Cardiac septum (tissue), 1 donor: ENCODE data around the gene CDK1. TPM values are rescaled to one million over a fixed set of nuclear protein-coding genes. Genes with fewer than 3 reads are reported as not detected.

ENCODE experiments used
- DNase-seq: peaks from one replicate; pipeline ENCODE4 v3.0.0-alpha.2; 2020; ENCODE audit warnings: low spot score
- intact Hi-C: fragments of 100-400 bp; cut with DNase I; formaldehyde crosslinking; loops from one replicate; pipeline ENCODE4 v1.14.0; 2022
- total RNA-seq: library from RNA; stranded (reverse); fragmentation: NEBNext Ultra II Directional; extraction: Animal tissue kit (Norgen Biotek cat#: 25700); gene quantifications from one replicate; pipeline ENCODE4 v1.2.1, GENCODE V29; 2021
- donor health status: DM: no; HTN: no; CAD: no.

CDK1 gene
- total RNA-seq, 1 donor from 2014 or later, result 0.35 TPM

GRCh38 chr10:60769406-60769805 is 8.9 kb upstream of the CDK1 start:
- intact Hi-C loops, result no loop called here
- no peak for DNase-seq

- intact Hi-C loops, result loop anchor here (5.0 kb wide), 1 partner anchor 50 kb away; no protein-coding TSS in a partner anchor
- no peak for DNase-seq
Measured at GRCh38 chr10:60777696-60778213, 523 bp upstream of the CDK1 start.

GRCh38 chr10:60778971-60779796 is 906 bp downstream of the CDK1 start:
- DNase-seq, result no peak
- intact Hi-C loops, result loop anchor here (5.0 kb wide), 1 partner anchor 48 kb away; no protein-coding TSS in a partner anchor

- intact Hi-C loops, result no loop called here
- no peak for DNase-seq
Measured at GRCh38 chr10:60781661-60782060, 3.4 kb downstream of the CDK1 start.

GRCh38 chr10:60784641-60785040 is 6.4 kb downstream of the CDK1 start:
- no peak for DNase-seq
- intact Hi-C loops, result no loop called here

- DNase-seq, result no peak
- intact Hi-C loops, result no loop called here
Measured at GRCh38 chr10:60788544-60788943, 10.3 kb downstream of the CDK1 start.

- intact Hi-C loops, result no loop called here
- no peak for DNase-seq
Measured at GRCh38 chr10:60789340-60789739, 11.1 kb downstream of the CDK1 start.

GRCh38 chr10:60794953-60795352 is 16.7 kb downstream of the CDK1 start:
- no peak for DNase-seq
- intact Hi-C loops, result no loop called here

GRCh38 chr10:60795465-60796202 is 17.4 kb downstream of the CDK1 start:
- intact Hi-C loops, result no loop called here
- no peak for DNase-seq

- intact Hi-C loops, result no loop called here
- no peak for DNase-seq
Measured at GRCh38 chr10:60796481-60796880, 18.2 kb downstream of the CDK1 start.

GRCh38 chr10:60797200-60797599 is 18.9 kb downstream of the CDK1 start:
- intact Hi-C loops, result no loop called here

GRCh38 chr10:60798031-60798430 is 19.8 kb downstream of the CDK1 start:
- intact Hi-C loops, result no loop called here
- DNase-seq, result no peak

More at GRCh38 chr10:60797200-60797599, 18.9 kb downstream of the CDK1 start:
- DNase-seq, result no peak

- DNase-seq, result no peak
- intact Hi-C loops, result no loop called here
Measured at GRCh38 chr10:60798870-60799269, 20.6 kb downstream of the CDK1 start.

GRCh38 chr10:60799971-60800650 is 21.8 kb downstream of the CDK1 start:
- DNase-seq, result no peak
- intact Hi-C loops, result no loop called here

GRCh38 chr10:60800918-60801317 is 22.6 kb downstream of the CDK1 start:
- intact Hi-C loops, result no loop called here
- DNase-seq, result no peak

GRCh38 chr10:60801522-60801921 is 23.2 kb downstream of the CDK1 start:
- intact Hi-C loops, result no loop called here
- DNase-seq, result no peak

GRCh38 chr10:60803433-60803832 is 25.2 kb downstream of the CDK1 start:
- intact Hi-C loops, result no loop called here
- no peak for DNase-seq

GRCh38 chr10:60803865-60804264 is 25.6 kb downstream of the CDK1 start:
- no peak for DNase-seq
- intact Hi-C loops, result no loop called here

- DNase-seq, result no peak
- intact Hi-C loops, result loop anchor here (5.0 kb wide), 1 partner anchor 425 kb away; no protein-coding TSS in a partner anchor
Measured at GRCh38 chr10:60806921-60807320, 28.6 kb downstream of the CDK1 start.

- no peak for DNase-seq
- intact Hi-C loops, result loop anchor here (5.0 kb wide), 1 partner anchor 425 kb away; no protein-coding TSS in a partner anchor
Measured at GRCh38 chr10:60807499-60807898, 29.2 kb downstream of the CDK1 start.
